ENCODE measurements around the gene FOXP1. TPM values are rescaled to one million over a fixed set of nuclear protein-coding genes. Genes with fewer than 3 reads are reported as not detected.

The FOXP1 gene
- total and polyA plus RNA-seq, 2 experiments from 2014 or later: 76.8 to 99.8 TPM

GRCh38 chr3:71453822-71454511, 129.6 kb downstream of the FOXP1 start:
- TF ChIP-seq EZH2 (IDR thresholded peaks at IDR 0.05; ENCODE audit: borderline replicate concordance) (no peak), EZH2phosphoT487 (IDR thresholded peaks at IDR 0.05; ENCODE audit: low read depth, severe bottlenecking, unreplicated experiment) (no peak)
- TF ChIP-seq, protein P1, sequence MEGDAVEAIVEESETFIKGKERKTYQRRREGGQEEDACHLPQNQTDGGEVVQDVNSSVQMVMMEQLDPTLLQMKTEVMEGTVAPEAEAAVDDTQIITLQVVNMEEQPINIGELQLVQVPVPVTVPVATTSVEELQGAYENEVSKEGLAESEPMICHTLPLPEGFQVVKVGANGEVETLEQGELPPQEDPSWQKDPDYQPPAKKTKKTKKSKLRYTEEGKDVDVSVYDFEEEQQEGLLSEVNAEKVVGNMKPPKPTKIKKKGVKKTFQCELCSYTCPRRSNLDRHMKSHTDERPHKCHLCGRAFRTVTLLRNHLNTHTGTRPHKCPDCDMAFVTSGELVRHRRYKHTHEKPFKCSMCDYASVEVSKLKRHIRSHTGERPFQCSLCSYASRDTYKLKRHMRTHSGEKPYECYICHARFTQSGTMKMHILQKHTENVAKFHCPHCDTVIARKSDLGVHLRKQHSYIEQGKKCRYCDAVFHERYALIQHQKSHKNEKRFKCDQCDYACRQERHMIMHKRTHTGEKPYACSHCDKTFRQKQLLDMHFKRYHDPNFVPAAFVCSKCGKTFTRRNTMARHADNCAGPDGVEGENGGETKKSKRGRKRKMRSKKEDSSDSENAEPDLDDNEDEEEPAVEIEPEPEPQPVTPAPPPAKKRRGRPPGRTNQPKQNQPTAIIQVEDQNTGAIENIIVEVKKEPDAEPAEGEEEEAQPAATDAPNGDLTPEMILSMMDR (IDR thresholded peaks at IDR 0.05; ENCODE audit: poor library complexity): no peak
- no peaks in the 10 kb centered on the region for H3K9me2 ChIP-seq (replicated peaks; ENCODE audit: insufficient read depth)
- no peaks in the 10 kb centered on the region for H3K9me3 ChIP-seq (ENCODE audit: low read depth)
- H3K27ac ChIP-seq: peak overlapping the region; percentile 13
- no peaks in the 10 kb centered on the region for H3K27me3 ChIP-seq
- H3K79me2 ChIP-seq: peaks cover 59% of the 10 kb centered on the region
- H3K36me3 ChIP-seq (replicated peaks; ENCODE audit: insufficient read depth, low read depth): no peaks in the 10 kb centered on the region
- peaks cover 54% of the 10 kb centered on the region for H3K4me1 ChIP-seq (ENCODE audit: insufficient read depth)
- H2AFZ ChIP-seq: no peak overlapping the region
- WGBS (ENCODE audit: low lambda C conversion rate, missing lambda C conversion rate): 70% methylated on average over 10 of the region's 10 CpGs
- H4K20me1 ChIP-seq (ENCODE audit: insufficient read depth, poor library complexity, severe bottlenecking): no peaks in the 10 kb centered on the region
- no peak for DNase-seq (ENCODE audit: low spot score)
- no peak overlapping the region for H3K4me3 ChIP-seq
- H3K4me2 ChIP-seq: peak overlapping the region; percentile 7

GRCh38 chr3:71453319-71453718, 130.2 kb downstream of the FOXP1 start:
- no peaks in the 10 kb centered on the region for H3K9me3 ChIP-seq (ENCODE audit: low read depth)
- no peak overlapping the region for H3K4me3 ChIP-seq
- WGBS (ENCODE audit: low lambda C conversion rate, missing lambda C conversion rate): 47% methylated on average over 3 of the region's 3 CpGs
- no peaks in the 10 kb centered on the region for H3K9me2 ChIP-seq (replicated peaks; ENCODE audit: insufficient read depth)
- H3K27me3 ChIP-seq: no peaks in the 10 kb centered on the region
- H3K4me2 ChIP-seq: peak overlapping the region; percentile 7
- no peaks in the 10 kb centered on the region for H3K36me3 ChIP-seq (replicated peaks; ENCODE audit: insufficient read depth, low read depth)
- no peak for DNase-seq (ENCODE audit: low spot score)
- no peak for TF ChIP-seq EZH2phosphoT487 (IDR thresholded peaks at IDR 0.05; ENCODE audit: low read depth, severe bottlenecking, unreplicated experiment)
- no peak for TF ChIP-seq EZH2 (IDR thresholded peaks at IDR 0.05; ENCODE audit: borderline replicate concordance)
- TF ChIP-seq, protein P1 (IDR thresholded peaks at IDR 0.05; ENCODE audit: poor library complexity): no peak
- H3K4me1 ChIP-seq (ENCODE audit: insufficient read depth): peaks cover 55% of the 10 kb centered on the region
- no peak overlapping the region for H2AFZ ChIP-seq
- H3K79me2 ChIP-seq: peaks cover 59% of the 10 kb centered on the region
- peak overlapping the region; percentile 13 for H3K27ac ChIP-seq
- no peaks in the 10 kb centered on the region for H4K20me1 ChIP-seq (ENCODE audit: insufficient read depth, poor library complexity, severe bottlenecking)

DNA sequence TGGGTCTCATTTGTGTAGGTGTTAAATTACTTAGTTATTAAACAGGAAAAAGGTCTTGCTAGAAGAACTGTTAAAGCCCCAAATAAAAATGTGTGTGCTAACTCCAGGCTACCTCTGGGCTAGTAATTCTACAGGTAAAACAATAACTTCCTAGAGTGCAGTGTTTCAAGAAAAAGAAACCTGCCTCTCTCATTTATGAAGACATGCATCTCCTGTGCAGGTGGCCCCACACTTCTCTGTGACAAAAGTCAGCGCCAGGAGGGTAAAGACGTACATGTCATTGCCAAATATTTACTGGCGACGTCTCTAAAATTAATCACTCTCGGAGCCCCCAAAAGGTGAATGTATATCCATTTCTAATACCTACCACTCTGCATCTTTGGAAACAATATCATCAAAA, 131.7 kb downstream of the FOXP1 start:
- no peaks in the 10 kb centered on the region for H3K27me3 ChIP-seq
- no peak overlapping the region for H3K27ac ChIP-seq
- DNase-seq (ENCODE audit: low spot score): no peak
- H3K9me3 ChIP-seq (ENCODE audit: low read depth): no peaks in the 10 kb centered on the region
- H4K20me1 ChIP-seq (ENCODE audit: insufficient read depth, poor library complexity, severe bottlenecking): no peaks in the 10 kb centered on the region
- H3K4me2 ChIP-seq: no peak overlapping the region
- no peaks in the 10 kb centered on the region for H3K9me2 ChIP-seq (replicated peaks; ENCODE audit: insufficient read depth)
- H3K4me3 ChIP-seq: no peak overlapping the region
- peaks cover 53% of the 10 kb centered on the region for H3K4me1 ChIP-seq (ENCODE audit: insufficient read depth)
- no peak overlapping the region for H2AFZ ChIP-seq
- no peaks in the 10 kb centered on the region for H3K36me3 ChIP-seq (replicated peaks; ENCODE audit: insufficient read depth, low read depth)
- 85% methylated on average over 5 of the region's 5 CpGs for WGBS (ENCODE audit: low lambda C conversion rate, missing lambda C conversion rate)
- peaks cover 59% of the 10 kb centered on the region for H3K79me2 ChIP-seq
- TF ChIP-seq EZH2 (IDR thresholded peaks at IDR 0.05; ENCODE audit: borderline replicate concordance) (no peak), EZH2phosphoT487 (IDR thresholded peaks at IDR 0.05; ENCODE audit: low read depth, severe bottlenecking, unreplicated experiment) (no peak)
- TF ChIP-seq, protein P1 (IDR thresholded peaks at IDR 0.05; ENCODE audit: poor library complexity): no peak
